Hypothalamus (tissue), 51 donors: ENCODE results near the gene LCP1.
"Not testable (repeated sequence)": the region's sequence is repeated elsewhere in the genome, so short reads cannot be mapped to it uniquely, and the experiment has no call there.

Source experiments
- DNase-seq, 51 donors: peaks; one replicate each; lab custom pipeline; 2025; lab: John Stamatoyannopoulos, UW

The LCP1 gene, protein sequence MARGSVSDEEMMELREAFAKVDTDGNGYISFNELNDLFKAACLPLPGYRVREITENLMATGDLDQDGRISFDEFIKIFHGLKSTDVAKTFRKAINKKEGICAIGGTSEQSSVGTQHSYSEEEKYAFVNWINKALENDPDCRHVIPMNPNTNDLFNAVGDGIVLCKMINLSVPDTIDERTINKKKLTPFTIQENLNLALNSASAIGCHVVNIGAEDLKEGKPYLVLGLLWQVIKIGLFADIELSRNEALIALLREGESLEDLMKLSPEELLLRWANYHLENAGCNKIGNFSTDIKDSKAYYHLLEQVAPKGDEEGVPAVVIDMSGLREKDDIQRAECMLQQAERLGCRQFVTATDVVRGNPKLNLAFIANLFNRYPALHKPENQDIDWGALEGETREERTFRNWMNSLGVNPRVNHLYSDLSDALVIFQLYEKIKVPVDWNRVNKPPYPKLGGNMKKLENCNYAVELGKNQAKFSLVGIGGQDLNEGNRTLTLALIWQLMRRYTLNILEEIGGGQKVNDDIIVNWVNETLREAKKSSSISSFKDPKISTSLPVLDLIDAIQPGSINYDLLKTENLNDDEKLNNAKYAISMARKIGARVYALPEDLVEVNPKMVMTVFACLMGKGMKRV

DNA sequence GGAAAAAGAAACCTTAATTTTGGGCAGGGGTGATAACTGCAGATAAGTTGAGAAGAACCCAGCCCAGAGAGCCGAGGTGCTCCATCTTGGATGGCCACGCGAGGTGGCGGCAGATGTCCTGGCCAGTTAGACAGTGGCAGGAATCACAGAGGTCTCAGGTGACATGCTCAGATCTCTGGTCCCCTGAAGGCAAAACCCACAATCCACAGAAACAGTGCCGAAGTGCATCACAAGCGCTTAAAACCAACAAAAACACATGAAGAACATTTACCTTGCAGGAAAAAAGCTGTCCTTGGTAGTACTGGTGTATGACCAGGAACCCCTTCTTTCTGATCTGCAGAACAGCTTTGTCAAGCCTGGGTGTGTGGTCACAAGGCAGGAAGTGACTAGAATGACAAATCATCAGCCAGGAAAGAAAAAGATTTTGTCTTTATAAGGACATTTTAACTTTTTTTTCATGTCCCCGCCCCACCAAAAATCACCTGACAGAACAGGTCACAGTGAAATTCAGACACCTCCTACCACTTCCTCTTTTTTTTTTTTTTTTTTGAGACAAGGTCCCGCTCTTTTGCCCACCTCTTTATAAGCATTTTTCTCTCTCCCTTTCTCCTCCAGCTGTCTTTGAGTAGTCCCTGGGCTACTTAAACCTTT, at the start of gene LCP1:
Gene LCP1 (minus strand): TSS at position 338 of the 651 bp plus-strand sequence. CDS start 22,515 bp downstream, outside the sequence.
- DNase-seq: peak in 1 of 51 donors; percentile 3

DNA sequence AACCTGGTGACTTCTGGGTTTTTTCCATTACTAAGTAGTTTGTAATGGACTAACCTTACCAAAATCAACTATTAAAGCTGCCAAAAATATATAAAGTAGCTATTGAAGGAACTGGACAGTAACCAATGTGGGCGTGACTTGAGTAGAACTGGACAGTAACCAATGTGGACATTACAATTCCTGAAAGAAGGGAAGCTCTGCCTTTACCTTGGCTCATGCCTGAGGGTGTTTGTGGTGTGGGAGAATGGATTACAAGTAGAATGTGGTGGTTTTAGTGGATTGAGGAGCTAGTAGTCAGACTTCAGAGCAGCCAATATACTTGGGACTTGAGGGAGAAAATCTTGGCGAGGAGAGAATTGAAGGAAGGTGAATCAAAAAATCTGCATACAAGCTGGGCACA, 47.3 kb upstream of the LCP1 start:
- no peak for DNase-seq

DNA sequence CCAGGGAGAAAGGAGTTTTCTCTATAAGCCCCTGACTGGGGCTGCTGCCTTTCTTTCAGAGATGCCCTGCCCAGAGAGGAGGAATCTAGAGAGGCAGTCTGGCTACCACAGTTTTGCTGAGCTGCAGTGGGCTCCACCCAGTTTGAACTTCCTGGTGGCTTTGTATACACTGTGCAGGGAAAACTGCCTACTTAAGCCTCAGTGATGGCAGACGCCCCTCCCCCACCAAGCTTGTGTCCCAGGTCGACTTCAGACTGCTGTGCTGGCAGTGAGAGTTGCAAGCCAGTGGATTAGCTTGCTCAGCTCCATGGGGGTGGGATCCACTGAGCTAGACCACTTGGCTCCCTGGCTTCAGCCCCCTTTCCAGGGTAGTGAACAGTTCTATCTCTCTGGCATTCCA, 38.3 kb upstream of the LCP1 start:
- DNase-seq: not testable (repeated sequence)

DNA sequence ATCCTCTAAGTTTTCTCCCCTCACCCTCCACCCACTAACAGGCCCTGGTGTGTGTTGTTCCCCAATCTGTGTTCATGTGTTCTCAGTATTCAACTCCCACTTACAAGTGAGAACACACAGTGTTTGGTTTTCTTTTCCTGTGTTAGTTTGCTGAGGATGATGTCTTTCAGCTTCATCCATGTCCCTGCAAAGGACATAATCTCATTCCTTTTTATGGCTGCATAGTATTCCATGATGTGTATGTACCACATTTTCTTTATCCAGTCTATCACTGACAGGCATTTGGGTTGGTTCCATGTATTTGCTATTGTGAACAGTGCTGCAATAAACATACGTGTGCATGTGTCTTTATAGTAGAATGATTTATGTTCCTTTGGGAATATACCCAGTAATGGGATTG, 32.8 kb upstream of the LCP1 start:
- DNase-seq: not testable (repeated sequence)

DNA sequence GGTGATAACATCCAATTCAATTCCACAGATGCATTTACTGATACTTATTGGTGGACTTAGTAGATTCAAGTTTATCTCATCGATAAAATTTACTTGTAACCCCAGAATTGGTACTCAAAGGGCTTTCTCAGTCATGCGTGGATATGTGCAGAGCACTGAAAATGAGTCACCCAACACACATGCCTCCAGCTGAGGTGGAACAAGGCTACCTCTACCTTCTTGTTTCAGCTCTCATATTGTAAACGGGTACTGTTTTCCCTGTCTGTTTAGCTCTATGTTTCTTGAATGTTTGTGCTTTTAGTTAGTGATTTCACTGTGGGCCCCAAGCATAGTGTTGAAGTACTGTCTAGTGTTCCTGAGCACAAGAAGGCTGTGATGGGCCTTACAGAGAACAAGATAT, 31.3 kb upstream of the LCP1 start:
- DNase-seq: no peak

DNA sequence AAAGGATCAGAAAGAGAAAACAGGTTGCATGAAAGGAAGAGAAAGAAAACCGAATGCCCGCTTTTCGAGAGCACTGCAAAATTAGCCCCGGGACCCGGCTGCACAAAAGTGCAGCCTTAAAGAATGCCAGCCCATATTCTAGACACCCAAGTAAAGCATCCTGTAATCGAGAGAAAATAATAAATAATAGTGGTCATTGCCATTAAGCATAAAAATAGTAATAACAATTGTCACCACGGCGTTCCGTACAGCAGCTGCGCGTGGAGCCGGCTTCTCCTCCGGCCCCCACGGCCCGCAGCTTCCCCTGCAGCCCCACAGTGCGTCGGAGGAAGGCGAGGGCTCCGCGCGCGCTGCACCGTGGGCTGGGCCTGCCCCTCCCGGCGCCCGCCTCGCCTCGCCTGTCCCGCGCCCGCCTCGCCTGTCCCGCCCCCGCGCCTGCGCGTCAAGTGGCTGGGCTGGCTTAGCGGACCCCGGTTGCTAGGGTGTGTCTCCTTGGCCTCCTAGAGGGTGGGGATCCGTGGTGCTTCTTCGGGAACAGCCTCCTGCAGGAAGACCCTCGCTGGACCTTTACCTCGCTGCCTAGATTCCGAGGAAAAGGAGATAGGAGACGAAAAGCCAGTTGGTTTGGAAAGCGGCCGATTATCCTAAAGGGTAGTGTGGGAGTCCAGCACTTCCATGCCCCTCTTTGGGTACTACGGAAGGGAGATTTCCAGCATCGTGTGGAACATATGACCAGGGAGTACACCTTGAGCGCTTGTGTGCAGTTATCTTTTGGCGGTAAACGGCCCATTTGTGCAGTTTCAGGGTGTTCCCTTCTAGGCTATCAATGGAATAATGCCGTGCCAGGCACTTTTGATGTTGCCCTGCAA, 29.7 kb upstream of the LCP1 start, which contains the start of gene LRRC63:
Gene LRRC63 (plus strand): TSS at position 446 of the 869 bp plus-strand sequence. CDS start 1,107 bp downstream, outside the sequence.
- DNase-seq: peak; percentile 20 to 90 (median 70)

DNA sequence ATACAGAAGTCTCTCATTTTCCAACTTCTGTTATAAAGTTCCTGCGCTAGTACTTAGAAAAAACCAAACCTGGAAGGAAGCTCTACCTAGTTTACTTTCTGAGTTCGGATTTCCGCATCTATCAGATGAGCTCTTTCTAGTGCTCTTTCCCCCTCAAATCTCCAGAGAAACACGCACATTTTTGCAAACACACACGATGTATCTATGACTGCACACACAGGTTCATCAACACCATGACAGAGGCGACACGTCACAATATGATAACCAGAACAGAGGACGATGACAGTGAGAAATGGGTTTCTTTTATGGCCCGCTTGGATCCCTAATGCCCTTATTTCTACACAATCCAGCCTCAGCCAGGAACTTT, 29.1 kb upstream of the LCP1 start:
- DNase-seq: peak in 2 of 51 donors; percentile 5 to 52

DNA sequence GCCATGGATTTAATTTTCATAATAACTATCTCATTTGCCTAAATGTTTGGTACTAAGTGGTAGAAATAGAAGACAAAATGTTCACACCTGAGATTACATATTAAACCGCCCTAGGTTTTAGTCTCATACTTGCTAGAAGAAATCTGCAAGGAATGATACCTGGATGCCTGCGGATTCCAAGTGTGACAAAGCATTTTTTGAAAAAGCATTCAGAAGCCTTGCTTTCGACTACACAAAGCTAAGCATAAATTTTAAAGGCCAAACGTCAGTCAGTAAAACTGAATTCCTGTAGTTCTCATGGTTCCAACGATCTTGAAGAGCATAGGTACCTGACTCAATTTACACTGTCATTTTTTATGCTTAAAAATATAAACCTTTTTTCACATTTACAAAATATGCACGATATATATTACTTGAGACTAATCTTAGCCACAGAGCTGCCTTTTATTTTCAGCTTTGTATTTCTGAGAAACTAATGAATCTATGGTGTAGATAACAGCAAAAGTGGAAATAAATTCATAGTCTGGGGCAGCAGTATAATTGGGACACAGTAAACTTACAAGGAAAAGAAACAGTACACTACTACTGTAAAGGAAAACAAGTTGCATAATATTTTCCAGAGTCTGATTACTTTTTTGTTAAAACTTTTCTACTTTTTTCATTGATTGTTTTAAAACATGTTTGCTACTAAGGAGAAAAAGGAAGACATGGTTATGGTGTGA, 28.5 kb upstream of the LCP1 start:
- DNase-seq: no peak

DNA sequence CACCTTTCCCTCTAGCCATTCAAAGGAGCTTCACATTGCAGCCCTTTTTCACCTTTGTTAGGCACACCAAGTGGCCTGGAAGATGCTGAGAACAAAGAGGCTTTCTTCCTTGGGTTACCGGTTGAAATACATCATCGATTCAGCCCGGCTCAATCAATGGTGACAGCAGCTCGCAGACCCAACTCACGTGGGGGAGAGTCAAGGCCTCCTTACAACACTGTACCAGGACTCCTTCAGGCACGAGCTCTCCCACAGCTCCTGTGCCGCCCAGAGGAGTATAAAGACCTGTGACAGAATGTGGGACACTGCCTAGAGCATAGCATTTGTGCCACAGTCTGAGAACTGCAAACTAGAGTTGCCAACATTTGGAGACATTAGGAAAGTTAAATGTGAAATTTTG, 25.9 kb upstream of the LCP1 start:
- DNase-seq: no peak

DNA sequence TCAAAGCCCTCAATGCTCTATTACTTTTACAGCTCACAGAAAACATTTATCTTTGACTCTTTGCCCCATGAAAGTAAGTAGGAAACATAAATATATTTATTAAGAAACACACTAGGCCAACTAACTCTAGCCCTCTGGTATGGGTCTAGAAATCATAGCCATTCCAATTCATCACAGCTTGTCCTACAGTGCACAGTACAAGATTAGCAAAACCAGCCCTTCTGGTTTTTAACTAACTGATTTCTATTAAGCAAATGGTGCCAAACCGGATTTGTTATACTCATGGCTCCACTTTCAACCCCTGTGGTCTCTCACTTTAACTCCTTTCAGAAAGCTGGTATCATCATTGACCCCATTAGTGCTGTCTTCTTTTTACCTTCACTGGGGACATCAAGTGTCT, 24.2 kb upstream of the LCP1 start:
- DNase-seq: no peak

DNA sequence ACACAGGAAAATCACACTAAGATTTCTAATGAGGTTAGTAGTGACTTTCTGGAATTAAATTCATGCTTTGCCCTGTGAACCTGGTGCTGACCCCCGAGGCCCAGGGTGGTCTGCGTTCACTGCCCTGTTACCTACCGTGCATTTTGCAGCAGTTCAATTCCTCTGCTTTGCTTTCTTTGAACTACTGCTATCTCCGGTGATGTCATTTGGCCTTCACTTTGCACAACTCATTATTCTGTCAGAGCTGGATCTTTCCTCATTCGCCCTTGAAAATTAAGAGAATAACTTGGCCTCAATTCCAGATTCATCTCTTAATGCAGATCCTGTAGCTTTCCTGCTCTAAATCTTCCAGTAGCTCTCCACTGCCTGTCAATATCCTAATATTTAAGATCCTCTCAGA, 21.0 kb upstream of the LCP1 start:
- DNase-seq: no peak

DNA sequence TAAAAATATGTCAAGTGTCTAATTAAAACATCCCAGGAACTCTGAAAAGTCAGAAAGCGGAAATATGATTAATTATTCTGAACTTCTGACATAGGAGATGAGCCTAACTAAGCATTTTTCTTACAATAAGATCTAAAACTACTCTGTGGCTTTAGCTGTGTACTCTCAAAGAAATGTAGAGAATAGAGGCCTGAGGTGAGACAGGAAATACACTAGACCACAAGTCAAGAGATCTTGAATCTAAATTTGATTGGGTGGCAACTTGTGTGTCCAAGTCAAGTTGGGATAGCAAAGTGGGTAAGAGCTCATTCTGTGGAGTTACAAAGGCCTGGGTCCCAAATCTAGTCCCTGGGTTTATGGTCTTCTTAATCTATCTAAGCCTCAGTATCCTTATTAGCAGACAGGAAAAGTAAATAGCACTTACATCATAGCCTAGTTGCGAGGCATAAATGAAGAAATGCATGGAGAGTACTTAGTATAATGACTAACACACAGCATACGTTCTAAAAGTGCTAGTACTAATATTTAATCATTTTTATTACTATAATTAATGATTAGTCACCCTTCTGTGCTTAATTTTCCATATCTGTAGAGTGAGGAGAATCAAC, 20.3 kb upstream of the LCP1 start:
- no peak for DNase-seq

DNA sequence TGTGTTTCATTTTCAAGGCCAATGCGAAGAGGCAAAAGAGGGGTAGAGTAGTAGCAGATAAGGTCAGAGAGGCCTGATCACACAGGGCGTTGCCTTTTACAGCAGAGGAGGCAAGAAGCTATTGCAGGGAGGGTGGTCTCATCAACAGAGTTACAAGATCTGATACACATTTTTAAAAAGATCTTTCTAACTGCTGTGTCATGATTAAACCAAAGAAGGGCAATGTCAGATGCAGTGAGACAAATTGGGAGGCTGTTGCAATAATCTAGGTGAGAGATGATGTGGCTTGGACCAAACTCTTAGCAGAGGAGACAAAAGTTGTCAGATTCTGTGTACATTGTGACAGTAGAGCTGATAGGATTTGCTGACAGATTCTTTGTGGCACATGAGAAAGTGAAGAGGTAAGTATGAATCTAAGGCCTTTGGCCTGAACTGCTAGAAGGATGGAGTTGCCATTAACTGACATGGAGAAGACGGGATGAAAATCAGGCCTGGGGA, 16.8 kb upstream of the LCP1 start:
- DNase-seq: no peak

DNA sequence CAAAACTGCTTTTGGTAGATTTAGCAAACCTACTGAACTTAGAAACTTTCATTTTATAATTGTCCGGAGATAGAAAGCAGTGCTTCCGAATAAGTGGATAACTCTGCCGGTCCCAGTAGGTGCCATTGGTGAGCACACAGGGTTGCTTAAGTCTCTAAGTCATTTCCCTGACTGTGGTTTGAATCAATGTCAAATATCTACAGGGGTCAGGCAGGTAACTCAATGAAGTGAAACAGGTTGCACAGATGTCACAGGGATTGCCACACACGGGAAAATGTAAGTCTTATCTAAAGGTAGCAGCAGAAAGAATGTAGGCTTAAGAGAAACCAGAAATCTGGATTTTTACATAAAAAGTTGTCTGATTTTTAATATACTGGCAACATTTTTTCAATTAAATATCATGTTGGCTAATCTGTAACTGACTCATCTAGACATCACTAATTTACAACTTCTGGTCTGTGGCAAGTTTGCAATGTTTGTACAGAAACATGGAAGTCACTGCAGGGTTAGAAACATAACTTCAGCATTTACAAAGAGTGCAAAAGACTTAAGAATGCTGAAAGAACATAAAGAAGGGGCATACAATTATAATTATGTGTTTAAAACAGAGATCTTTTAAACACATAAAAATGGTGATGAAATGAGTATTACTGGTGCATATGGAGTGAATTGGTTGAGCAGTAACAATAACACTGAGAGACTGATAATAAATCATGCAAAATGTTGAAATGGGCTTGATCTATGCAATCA, 15.5 kb upstream of the LCP1 start:
- no peak for DNase-seq

DNA sequence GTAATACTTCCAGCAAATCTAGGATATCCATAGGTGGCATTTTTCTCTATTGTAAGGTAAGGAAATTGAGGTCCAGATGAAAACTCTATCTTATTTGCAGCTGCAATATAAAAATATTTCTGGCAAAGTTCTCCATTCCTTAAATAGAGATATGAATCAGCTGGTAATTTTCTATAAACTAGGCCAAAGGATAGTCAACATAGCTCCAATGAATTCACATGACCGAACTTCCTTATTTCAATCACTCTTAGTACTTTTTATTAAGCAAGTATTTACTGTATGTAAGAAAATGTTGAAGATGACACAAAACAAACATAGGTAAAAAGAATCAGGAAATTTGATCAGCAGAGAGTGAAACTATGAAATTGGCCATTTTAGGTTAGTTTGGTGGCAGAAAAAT, 13.0 kb upstream of the LCP1 start:
- DNase-seq: no peak

DNA sequence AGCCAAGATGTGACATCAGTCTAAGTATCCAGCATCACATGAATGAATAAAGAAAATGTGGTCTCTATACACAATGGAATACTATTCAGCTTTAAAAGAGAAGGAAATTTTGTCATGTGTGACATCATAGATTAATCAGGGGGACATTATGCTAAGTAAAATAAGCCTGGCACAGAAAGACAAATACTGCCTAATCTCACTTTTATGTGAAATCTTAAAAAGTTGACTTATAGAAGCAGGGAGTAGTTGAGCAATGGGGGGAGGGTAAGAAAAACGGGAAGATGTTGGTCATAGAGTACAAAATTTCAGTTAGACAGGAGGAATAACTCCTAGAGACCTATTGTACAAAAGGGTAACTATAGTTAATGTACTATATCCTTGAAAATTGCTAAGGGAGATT, 10.4 kb upstream of the LCP1 start:
- DNase-seq: no peak

DNA sequence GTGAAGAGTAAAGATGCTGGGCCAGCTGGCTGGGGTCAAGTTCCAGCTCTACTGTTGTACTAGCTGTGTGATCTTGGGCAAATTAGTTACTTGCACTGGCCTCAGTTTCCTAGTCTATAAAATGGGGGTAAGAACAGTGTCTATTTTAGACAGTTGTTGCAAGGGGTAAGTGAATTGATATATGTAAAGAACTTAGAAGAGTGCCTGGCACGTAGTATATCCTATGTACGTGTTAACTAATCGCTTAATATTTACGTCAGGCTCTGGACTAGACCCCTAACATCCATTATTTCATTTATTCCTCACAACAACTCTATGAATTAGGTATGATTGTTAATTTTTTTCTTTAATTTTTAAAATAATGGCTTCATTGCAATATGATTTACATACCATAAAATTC, 3.7 kb upstream of the LCP1 start:
- DNase-seq: no peak

DNA sequence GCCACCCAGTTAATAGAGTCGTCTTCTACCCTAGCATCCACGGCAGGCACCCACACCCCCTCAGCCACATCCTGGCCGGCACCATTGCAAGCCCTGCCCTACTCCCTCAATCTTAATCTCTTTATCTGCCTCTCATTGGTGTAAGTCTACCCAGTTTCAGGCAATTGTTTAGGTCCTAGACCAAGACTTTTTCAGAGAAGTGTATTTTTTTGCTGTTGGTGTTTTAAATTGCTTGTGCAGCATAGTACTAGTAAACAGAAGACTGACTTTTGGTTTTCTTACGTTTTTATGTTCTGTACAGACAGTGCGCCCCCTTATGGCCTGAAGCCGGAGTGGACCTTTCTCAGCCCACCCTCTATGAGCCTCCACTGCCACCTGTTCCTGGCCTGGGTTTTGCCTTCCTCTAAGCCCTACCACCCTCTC, 2.3 kb upstream of the LCP1 start:
- peak in 5 of 51 donors; percentile 8 to 36 (median 17) for DNase-seq
